ENCODE data around the gene MDP1. TPM values are rescaled to one million over a fixed set of nuclear protein-coding genes. Genes with fewer than 3 reads are reported as not detected.

MDP1 gene
- total RNA-seq, 1 experiment from 2014 or later = 18.8 TPM

DNA sequence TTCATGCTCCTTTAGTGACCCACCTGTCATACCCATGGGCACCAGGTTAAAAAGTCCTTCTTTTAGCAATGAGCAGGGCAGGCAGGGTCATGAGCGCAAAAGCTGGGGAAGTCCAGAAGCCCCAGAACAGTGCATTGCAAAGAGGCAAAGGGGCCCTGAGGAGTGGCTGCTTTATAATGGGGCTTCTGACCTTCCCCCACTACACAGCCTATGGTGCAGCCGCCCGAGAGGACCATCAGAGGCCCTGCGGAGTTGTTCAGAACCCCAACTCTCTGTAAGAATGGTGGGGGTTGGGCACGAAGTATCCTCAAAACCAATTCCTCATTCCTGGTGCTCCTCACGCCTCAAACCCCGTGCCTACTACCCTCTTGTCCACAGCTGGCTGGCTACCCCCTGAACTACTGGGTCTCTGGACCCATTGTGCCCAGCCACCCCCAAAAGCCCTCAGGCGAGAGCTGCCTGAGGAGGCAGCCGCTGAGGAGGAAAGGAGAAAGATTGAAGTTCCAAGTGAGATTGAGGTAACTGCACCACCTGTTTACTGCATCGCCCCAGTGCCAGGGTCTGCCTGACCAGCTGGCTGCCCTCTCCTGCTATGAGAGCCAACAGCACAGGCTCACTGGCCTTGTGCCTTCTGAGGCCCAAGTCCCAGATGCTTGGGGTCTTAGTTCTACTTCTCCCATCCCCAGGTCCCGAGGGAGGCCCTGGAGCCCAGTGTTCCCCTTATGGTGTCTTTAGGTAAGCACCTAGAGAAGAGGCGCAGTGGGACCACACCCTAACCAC, 37.3 kb downstream of the MDP1 start:
- Histone ChIP-seq H2BK12ac (ENCODE audit: insufficient read length, low read depth, low read length) (no peak overlapping the region), H3K9ac (ENCODE audit: extremely low read depth, insufficient read length, low read length) (no peak overlapping the region), H3K27ac (ENCODE audit: insufficient read length, low read depth, low read length) (no peak overlapping the region), H2BK15ac (ENCODE audit: low read depth, low read length) (no peak overlapping the region), H3K4me2 (ENCODE audit: insufficient read depth, insufficient read length, low read length) (no peak overlapping the region), H4K20me1 (ENCODE audit: control insufficient read depth, insufficient read depth, insufficient read length) (no peaks in the 10 kb centered on the region), H4K8ac (replicated peaks; ENCODE audit: insufficient read length, low read depth, low read length) (no peak overlapping the region), H3T11ph (ENCODE audit: low read length) (no peak overlapping the region), H2AK5ac (ENCODE audit: insufficient read length, low read length) (no peak overlapping the region), H3K56ac (ENCODE audit: insufficient read length, low read depth, low read length) (no peak overlapping the region), H4K5ac (ENCODE audit: insufficient read length, low read depth, low read length) (no peak overlapping the region), H3K79me1 (ENCODE audit: insufficient read depth, low read depth, low read length, poor library complexity, severe bottlenecking) (no peaks in the 10 kb centered on the region), H2BK120ac (ENCODE audit: low read depth, low read length, poor library complexity, severe bottlenecking) (no peak overlapping the region), H4K91ac (ENCODE audit: insufficient read length, low read depth, low read length) (no peak overlapping the region), H3K14ac (ENCODE audit: insufficient read depth, low read length) (no peak overlapping the region), H3K23ac (ENCODE audit: insufficient read length, low read depth, low read length) (no peak overlapping the region), H2BK5ac (ENCODE audit: insufficient read length, low read length) (no peak overlapping the region), H3K4ac (ENCODE audit: low read depth, low read length) (no peak overlapping the region), H3K4me1 (ENCODE audit: insufficient read depth, low read length) (no peaks in the 10 kb centered on the region), H3K18ac (ENCODE audit: insufficient read length, low read depth, low read length) (no peak overlapping the region), H3K9me3 (ENCODE audit: control insufficient read depth, low read depth, low read length) (no peaks in the 10 kb centered on the region), H3K23me2 (ENCODE audit: insufficient read length, low read depth, low read length, poor library complexity, severe bottlenecking) (no peaks in the 10 kb centered on the region), H3K79me2 (ENCODE audit: insufficient read depth, low read length) (no peaks in the 10 kb centered on the region), H2BK20ac (ENCODE audit: low read depth, low read length, poor library complexity, severe bottlenecking) (no peak overlapping the region), H3K27me3 (ENCODE audit: insufficient read depth, low read length) (no peaks in the 10 kb centered on the region), H2AFZ (ENCODE audit: low read length) (no peak overlapping the region)
- Mint-ChIP-seq H3K36me3 (ENCODE audit: insufficient read depth in 1 of 3, low read depth in 3 of 3) (peaks cover 33 to 74% (median 59%) of the 10 kb centered on the region in 3 experiments), H3K27ac (no peak overlapping the region), H3K4me1 (no peaks in the 10 kb centered on the region), H3K27me3 (ENCODE audit: low read depth) (no peaks in the 10 kb centered on the region; the same call in 1 of the 2 replicates), H3K4me3 (no peak overlapping the region), H3K9me3 (no peaks in the 10 kb centered on the region)
- no peak for DNase-seq
- no CpG with 5 or more reads among the region's 12 CpGs for WGBS (ENCODE audit: extremely low coverage, insufficient read length, low lambda C conversion rate)
- TF ChIP-seq, protein P1, sequence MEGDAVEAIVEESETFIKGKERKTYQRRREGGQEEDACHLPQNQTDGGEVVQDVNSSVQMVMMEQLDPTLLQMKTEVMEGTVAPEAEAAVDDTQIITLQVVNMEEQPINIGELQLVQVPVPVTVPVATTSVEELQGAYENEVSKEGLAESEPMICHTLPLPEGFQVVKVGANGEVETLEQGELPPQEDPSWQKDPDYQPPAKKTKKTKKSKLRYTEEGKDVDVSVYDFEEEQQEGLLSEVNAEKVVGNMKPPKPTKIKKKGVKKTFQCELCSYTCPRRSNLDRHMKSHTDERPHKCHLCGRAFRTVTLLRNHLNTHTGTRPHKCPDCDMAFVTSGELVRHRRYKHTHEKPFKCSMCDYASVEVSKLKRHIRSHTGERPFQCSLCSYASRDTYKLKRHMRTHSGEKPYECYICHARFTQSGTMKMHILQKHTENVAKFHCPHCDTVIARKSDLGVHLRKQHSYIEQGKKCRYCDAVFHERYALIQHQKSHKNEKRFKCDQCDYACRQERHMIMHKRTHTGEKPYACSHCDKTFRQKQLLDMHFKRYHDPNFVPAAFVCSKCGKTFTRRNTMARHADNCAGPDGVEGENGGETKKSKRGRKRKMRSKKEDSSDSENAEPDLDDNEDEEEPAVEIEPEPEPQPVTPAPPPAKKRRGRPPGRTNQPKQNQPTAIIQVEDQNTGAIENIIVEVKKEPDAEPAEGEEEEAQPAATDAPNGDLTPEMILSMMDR (conservative IDR thresholded peaks at IDR 0.05) = no peak
